GM06990 (cell line): ENCODE measurements around the gene TMEFF2.

Experiments used
- DNase-seq: peaks from one replicate; pipeline ENCODE4 v3.0.0-alpha.2; 2011; ENCODE audit not compliant: insufficient read length; ENCODE audit errors: extremely low read depth
- H3K27me3 ChIP-seq: replicated peaks from 2 replicates; pipeline ENCODE4 v1.6.0; 2011; ENCODE audit warnings: low read length; ENCODE audit not compliant: control insufficient read depth, insufficient read depth
- H3K36me3 ChIP-seq: 2 replicates; pipeline ENCODE4 v1.5.1; 2011; ENCODE audit warnings: low read length; ENCODE audit not compliant: control insufficient read depth, insufficient read depth
- H3K4me3 ChIP-seq: replicated peaks from 2 replicates; pipeline ENCODE4 v1.5.1; 2011; ENCODE audit warnings: low read depth, mild to moderate bottlenecking, control low read depth, low read length
- TF ChIP-seq, protein P1 (sequence below): IDR thresholded peaks from 2 replicates; pipeline ENCODE4 v1.5.1; 2011; ENCODE audit warnings: low read length, control low read depth, mild to moderate bottlenecking, inconsistent platforms; ENCODE audit not compliant: insufficient read depth, poor library complexity, severe bottlenecking

TMEFF2 gene

DNA sequence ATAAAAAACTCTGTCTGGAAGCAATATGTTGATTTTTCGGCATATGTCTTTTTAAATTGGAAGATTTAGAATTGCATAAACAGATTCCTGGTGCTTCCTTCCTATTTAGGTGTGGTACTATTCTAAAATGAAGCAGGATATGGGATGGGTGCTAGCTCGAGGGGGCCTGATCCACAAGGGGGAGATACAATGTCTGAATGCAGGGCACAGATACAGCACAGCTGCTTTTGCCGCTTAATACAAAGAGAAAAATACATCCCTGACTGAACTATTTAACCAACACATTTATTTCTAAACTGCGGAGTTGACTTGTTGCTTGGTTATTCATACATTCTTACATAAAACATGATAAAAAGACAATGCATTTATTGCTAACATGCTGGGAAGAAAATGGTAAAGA, 169.1 kb downstream of the TMEFF2 start:
- TF ChIP-seq, protein P1, sequence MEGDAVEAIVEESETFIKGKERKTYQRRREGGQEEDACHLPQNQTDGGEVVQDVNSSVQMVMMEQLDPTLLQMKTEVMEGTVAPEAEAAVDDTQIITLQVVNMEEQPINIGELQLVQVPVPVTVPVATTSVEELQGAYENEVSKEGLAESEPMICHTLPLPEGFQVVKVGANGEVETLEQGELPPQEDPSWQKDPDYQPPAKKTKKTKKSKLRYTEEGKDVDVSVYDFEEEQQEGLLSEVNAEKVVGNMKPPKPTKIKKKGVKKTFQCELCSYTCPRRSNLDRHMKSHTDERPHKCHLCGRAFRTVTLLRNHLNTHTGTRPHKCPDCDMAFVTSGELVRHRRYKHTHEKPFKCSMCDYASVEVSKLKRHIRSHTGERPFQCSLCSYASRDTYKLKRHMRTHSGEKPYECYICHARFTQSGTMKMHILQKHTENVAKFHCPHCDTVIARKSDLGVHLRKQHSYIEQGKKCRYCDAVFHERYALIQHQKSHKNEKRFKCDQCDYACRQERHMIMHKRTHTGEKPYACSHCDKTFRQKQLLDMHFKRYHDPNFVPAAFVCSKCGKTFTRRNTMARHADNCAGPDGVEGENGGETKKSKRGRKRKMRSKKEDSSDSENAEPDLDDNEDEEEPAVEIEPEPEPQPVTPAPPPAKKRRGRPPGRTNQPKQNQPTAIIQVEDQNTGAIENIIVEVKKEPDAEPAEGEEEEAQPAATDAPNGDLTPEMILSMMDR: no peak
- DNase-seq: no peak
- no peak overlapping the region for H3K4me3 ChIP-seq

DNA sequence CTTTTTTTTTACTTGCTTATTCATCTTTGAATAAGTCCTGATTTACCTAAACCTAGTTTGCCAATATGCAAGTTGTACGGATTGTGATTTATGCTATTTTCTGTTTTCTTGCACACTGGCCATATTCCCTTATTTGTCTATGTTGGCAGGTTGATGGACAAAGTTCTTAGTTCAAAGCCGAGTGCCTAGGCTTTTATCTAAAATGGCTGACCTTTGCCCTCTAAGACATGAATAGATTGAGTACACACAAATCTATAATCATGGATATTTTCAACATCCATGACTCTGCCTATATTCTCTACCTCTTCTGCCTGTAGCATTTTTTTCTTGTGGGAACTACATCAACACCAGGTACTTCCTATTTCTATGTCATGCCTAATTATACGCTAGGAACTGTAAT, 171.7 kb downstream of the TMEFF2 start:
- Histone ChIP-seq H3K36me3 (no peaks in the 10 kb centered on the region), H3K4me3 (no peak overlapping the region), H3K27me3 (no peaks in the 10 kb centered on the region)
- no peak for DNase-seq
- TF ChIP-seq, protein P1: no peak

More for the DNA sequence above, 169.1 kb downstream of the TMEFF2 start:
- Histone ChIP-seq H3K36me3 (no peaks in the 10 kb centered on the region), H3K27me3 (no peaks in the 10 kb centered on the region)

DNA sequence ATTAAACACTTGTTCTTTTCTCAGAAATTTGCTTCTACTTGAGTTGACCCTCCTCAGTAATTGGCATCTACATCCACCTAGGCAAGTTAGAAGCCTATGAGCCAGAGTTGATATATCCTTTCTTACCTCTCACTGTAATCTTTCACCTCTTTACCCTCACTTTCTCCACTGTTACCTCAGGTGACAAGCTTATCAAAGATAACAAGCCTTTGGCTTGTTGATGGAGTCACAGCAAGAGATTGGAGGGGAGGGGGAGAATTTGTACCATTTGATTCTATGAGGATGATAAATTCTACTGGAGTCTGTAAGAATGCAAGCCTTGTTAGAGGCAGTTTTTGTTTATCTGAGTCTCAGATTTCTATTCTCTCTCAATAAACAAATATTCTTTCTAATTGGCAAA, 176.9 kb downstream of the TMEFF2 start:
- no peaks in the 10 kb centered on the region for H3K36me3 ChIP-seq
- H3K4me3 ChIP-seq: no peak overlapping the region
- H3K27me3 ChIP-seq: no peaks in the 10 kb centered on the region
- no peak for DNase-seq
- TF ChIP-seq, protein P1: no peak

DNA sequence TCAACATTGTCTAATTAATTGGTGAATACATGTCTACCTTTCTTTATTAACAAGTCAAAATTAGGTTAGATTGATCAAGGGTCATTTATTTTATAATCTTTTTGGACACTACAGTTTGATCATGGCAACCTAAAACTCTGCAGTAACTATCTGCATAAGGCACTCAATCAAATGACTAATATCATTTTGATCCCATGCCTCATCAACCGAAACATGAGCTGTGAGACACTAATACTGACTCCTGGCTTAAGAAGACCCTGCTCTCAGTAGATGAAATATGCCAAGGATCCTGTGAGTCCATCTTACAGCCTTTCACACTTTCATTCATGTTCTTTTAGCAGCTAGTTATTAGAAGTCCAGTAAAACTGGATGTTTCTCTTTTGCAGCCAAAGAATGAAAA, 178.5 kb downstream of the TMEFF2 start:
- H3K4me3 ChIP-seq: no peak overlapping the region
- TF ChIP-seq, protein P1: no peak
- H3K36me3 ChIP-seq: no peaks in the 10 kb centered on the region
- H3K27me3 ChIP-seq: no peaks in the 10 kb centered on the region
- no peak for DNase-seq

- TF ChIP-seq, protein P1: no peak
- H3K36me3 ChIP-seq: no peaks in the 10 kb centered on the region
- H3K27me3 ChIP-seq: no peaks in the 10 kb centered on the region
- no peak overlapping the region for H3K4me3 ChIP-seq
- no peak for DNase-seq
These were observed 181.5 kb downstream of the TMEFF2 start for GRCh38 chr2:192013211-192013610.

DNA sequence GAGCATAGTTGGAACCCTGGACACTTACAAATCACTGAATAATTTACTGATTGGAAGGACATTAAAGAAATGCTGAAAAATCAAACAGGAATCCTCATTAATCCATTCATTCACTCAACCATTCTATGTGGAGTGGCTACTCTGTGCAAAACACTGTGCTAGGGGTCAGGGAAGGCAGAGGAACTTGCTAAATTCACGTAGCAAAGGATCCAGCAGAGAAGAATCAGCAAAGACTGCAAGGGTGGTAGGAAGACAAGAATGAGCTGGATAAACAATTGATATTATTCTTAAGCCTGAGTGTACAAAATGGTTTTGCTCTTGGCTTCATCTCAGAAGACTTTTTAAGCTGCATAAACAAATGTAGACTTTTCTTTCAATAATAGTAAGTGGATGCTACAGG, 183.5 kb downstream of the TMEFF2 start:
- Histone ChIP-seq H3K27me3 (no peaks in the 10 kb centered on the region), H3K36me3 (no peaks in the 10 kb centered on the region), H3K4me3 (no peak overlapping the region)
- TF ChIP-seq, protein P1: no peak
- no peak for DNase-seq
